CD4-positive, alpha-beta memory T cell (primary cell): ENCODE results near the gene MPHOSPH6. TPM values are rescaled to one million over a fixed set of nuclear protein-coding genes. Genes with fewer than 3 reads are reported as not detected.
A peak's percentile ranks its signal among the peaks of the same experiment; 100 is the strongest.
"Not testable (repeated sequence)": the region's sequence is repeated elsewhere in the genome, so short reads cannot be mapped to it uniquely, and the experiment has no call there.

Experiments used
- CTCF ChIA-PET: fragments of 350-600 bp; sonication (Branson Sonifier 250); formaldehyde crosslinking; loops from one replicate; lab custom pipeline; 2021; ENCODE audit warnings: inconsistent platforms; ENCODE audit not compliant: partially characterized antibody; lab: Charles Lee
- POLR2A ChIA-PET: fragments of 350-600 bp; sonication (Branson Sonifier 250); formaldehyde crosslinking; loops from one replicate; lab custom pipeline; 2021; ENCODE audit not compliant: partially characterized antibody; lab: Charles Lee
- DNase-seq, 5 donors: peaks; one replicate each; pipeline versions ENCODE4 v3.0.0 to v3.0.0-alpha.2; 2020 to 2022; ENCODE audit warnings: mixed read lengths in 1 of 5
- H3K27ac ChIP-seq: one replicate; pipeline ENCODE4 v1.7.0; 2013; ENCODE audit warnings: low read depth, low read length
- H3K27me3 ChIP-seq: 2 replicates; pipeline ENCODE4 v1.7.0; 2013; ENCODE audit warnings: mild to moderate bottlenecking, low read length, moderate library complexity; ENCODE audit not compliant: insufficient read depth
- H3K36me3 ChIP-seq: 2 replicates; pipeline ENCODE4 v1.7.0; 2013; ENCODE audit warnings: mild to moderate bottlenecking, low read length, moderate library complexity; ENCODE audit not compliant: insufficient read depth
- H3K4me1 ChIP-seq: 2 replicates; pipeline ENCODE4 v1.7.0; 2013; ENCODE audit warnings: mild to moderate bottlenecking, low read length, moderate library complexity; ENCODE audit not compliant: insufficient read depth
- H3K4me3 ChIP-seq, 2 donors: one replicate each; pipeline ENCODE4 v1.7.0; 2013; ENCODE audit warnings: low read length in 2 of 2, mild to moderate bottlenecking in 1 of 2
- H3K9me3 ChIP-seq, 2 donors: one replicate each; pipeline ENCODE4 v1.7.0; 2013; ENCODE audit warnings: low read length in 2 of 2, control low read depth in 1 of 2; ENCODE audit not compliant: control insufficient read depth in 1 of 2
- H3K27ac Mint-ChIP-seq, 7 donors: one replicate each; pipeline ENCODE4 v1.8.0; 2020 to 2021; ENCODE audit warnings: mixed read lengths in 7 of 7, mild to moderate bottlenecking in 6 of 7, inconsistent platforms in 3 of 7, moderate library complexity in 3 of 7
- H3K27me3 Mint-ChIP-seq, 2 donors: one replicate each; pipeline ENCODE4 v1.8.0; 2020 to 2021; ENCODE audit warnings: mixed read lengths in 2 of 2
- H3K36me3 Mint-ChIP-seq, 2 donors: one replicate each; pipeline ENCODE4 v1.8.0; 2020 to 2021; ENCODE audit warnings: mixed read lengths in 2 of 2, inconsistent platforms in 1 of 2, mild to moderate bottlenecking in 1 of 2
- H3K4me1 Mint-ChIP-seq, 4 donors: one replicate each; pipeline ENCODE4 v1.8.0; 2020 to 2021; ENCODE audit warnings: mixed read lengths in 4 of 4, mild to moderate bottlenecking in 1 of 4
- H3K4me3 Mint-ChIP-seq, 8 donors: one replicate each; pipeline ENCODE4 v1.8.0; 2020 to 2021; ENCODE audit warnings: mixed read lengths in 8 of 8, mild to moderate bottlenecking in 7 of 8, moderate library complexity in 6 of 8, inconsistent platforms in 3 of 8
- H3K9me3 Mint-ChIP-seq, 8 donors: one replicate each; pipeline ENCODE4 v1.8.0; 2020 to 2021; ENCODE audit warnings: mixed read lengths in 8 of 8, mild to moderate bottlenecking in 5 of 8, inconsistent platforms in 3 of 8, moderate library complexity in 1 of 8
- intact Hi-C: fragments of 100-400 bp; cut with micrococcal nuclease; formaldehyde crosslinking; loops from one replicate; pipeline ENCODE4 v1.15.1; 2023
- polyA plus RNA-seq, 2 donors: library from polyadenylated mRNA; unstranded; fragments of 300-500 nt; fragmentation: Illumina TruSeq; gene quantifications; one replicate each; pipeline ENCODE4 v1.2.3, GENCODE V29; 2021
- total RNA-seq, 2 experiments: library from RNA; stranded (reverse); gene quantifications; one replicate each; pipeline ENCODE4 v1.2.3, GENCODE V29; 2021

The MPHOSPH6 gene, protein sequence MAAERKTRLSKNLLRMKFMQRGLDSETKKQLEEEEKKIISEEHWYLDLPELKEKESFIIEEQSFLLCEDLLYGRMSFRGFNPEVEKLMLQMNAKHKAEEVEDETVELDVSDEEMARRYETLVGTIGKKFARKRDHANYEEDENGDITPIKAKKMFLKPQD
- total RNA-seq: 10 to 100 TPM; 19.6 to 22.8 TPM
- 10 to 100 TPM; 23.0 to 51.6 TPM for polyA plus RNA-seq

DNA sequence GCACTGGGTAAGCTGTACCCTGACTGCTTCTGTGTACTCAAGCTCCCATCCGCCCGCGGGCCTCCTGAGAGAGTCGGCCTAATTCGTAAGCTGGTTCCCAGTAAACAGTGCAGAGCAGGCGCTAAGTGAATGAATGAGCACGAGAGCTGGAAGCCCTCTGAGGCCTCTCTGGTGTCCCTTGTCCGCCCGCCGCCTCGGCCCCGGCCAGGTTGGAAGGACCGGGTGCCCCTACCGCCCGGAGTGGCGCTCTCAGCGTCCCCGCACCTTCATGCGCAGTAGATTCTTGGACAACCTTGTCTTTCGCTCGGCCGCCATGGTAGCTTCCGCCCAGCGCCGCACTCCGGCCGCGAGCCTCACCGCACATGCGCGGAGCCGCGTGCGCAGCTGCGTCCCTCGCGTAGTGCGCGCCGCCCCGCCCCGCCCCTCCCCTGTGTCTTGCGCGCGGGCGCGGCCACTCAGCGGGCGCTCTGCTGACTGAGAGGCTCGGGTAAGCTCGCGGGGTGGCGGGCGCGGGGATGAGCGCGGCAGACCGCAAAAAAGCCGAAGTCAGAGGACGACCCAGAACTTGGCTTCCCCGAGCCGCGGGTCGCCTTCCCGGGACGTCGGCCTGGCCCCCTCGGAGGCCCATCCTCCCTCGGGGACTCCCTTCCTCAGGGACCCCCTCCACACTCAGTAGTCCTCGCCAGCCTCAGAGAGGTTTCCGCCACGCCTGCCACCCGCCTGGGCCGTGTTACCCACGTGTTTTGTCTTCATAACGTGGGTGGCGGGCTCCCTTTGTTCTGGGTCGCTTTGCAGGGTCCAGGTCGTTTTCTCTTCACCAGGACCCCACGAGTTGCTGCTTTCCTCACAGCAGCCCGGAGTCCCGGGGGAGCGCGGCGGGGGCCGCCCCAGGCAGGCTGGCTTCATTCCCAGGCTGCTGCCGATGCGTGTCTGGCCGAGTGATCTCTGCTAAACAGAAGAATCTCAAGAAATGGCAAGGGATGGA, at the start of gene MPHOSPH6:
Gene MPHOSPH6 (minus strand): TSS at position 364 of the 985 bp plus-strand sequence. CDS start 49 bp downstream, at position 315.
- Mint-ChIP-seq H3K27ac (peak within 1 kb of the TSS; percentile 90 to 98 (median 95)), H3K4me3 (peak within 1 kb of the TSS; percentile 91 to 99 (median 96)), H3K4me1 (peaks cover 15 to 35% (median 22%) of the 10 kb centered on the region in 4 donors), H3K9me3 (no peaks in the 10 kb centered on the region), H3K27me3 (peaks cover 14 to 18% of the 10 kb centered on the region in 2 donors), H3K36me3 (peaks cover 11 to 29% of the 10 kb centered on the region in 2 donors)
- Histone ChIP-seq H3K4me1 (peaks cover 24% of the 10 kb centered on the region), H3K27me3 (no peaks in the 10 kb centered on the region), H3K9me3 (no peaks in the 10 kb centered on the region), H3K4me3 (peak within 1 kb of the TSS; percentile 59 to 76), H3K36me3 (peaks cover 9% of the 10 kb centered on the region), H3K27ac (peak within 1 kb of the TSS; percentile 76)
- intact Hi-C loops: loop anchor here (1.0 to 10.0 kb wide), 3 partner anchors 158 to 855 kb away; partner anchors contain the start of genes GAN and SDR42E1
- peak; percentile 87 to 90 (median 88) for DNase-seq
- CTCF ChIA-PET: interaction anchor here (0.6 to 1.4 kb wide), 4 partner anchors 22 to 229 kb away, joined by 3 to 8 read pairs (median 4); no protein-coding TSS in a partner anchor
- POLR2A ChIA-PET: interaction anchor here (0.6 to 1.9 kb wide), 9 partner anchors 10 to 1172 kb away, joined by 3 to 15 read pairs (median 3); partner anchors contain the start of gene GAN

DNA sequence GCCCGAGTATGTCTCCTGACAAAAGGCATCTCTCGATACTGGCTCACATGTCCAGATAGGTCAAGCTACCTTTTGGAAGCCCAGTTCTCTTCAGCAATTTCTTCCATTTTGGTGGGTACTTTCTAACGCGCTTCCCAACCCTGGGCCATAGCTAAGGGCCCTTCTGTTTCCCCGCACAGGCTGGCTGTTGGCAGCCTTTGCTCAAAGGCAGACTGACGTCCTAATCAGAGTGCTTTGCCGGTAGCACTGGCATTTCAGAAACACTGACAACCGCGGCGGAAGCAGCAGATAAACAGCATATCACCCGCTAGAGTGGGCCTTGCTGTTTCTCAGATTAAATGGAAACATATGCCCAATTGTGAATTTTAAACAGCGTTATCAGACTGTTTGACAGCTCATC, 49.3 kb upstream of the MPHOSPH6 start:
- Mint-ChIP-seq H3K9me3 (peaks cover 0 to 6% (median 0%) of the 10 kb centered on the region in 8 donors), H3K4me1 (no peaks in the 10 kb centered on the region), H3K27ac (no peak overlapping the region), H3K36me3 (no peaks in the 10 kb centered on the region), H3K4me3 (no peak overlapping the region), H3K27me3 (peaks cover 2 to 8% of the 10 kb centered on the region in 2 donors)
- ChIA-PET CTCF (interaction anchor here (1.3 kb wide), 1 partner anchor 11 kb away, joined by 3 read pairs; no protein-coding TSS in a partner anchor), POLR2A (no interaction called here)
- no peaks in the 10 kb centered on the region for H3K4me1 ChIP-seq
- no peaks in the 10 kb centered on the region for H3K36me3 ChIP-seq
- intact Hi-C loops: no loop called here
- DNase-seq: no peak
- H3K4me3 ChIP-seq: no peak overlapping the region
- no peaks in the 10 kb centered on the region for H3K9me3 ChIP-seq
- H3K27me3 ChIP-seq: no peaks in the 10 kb centered on the region
- no peak overlapping the region for H3K27ac ChIP-seq

DNA sequence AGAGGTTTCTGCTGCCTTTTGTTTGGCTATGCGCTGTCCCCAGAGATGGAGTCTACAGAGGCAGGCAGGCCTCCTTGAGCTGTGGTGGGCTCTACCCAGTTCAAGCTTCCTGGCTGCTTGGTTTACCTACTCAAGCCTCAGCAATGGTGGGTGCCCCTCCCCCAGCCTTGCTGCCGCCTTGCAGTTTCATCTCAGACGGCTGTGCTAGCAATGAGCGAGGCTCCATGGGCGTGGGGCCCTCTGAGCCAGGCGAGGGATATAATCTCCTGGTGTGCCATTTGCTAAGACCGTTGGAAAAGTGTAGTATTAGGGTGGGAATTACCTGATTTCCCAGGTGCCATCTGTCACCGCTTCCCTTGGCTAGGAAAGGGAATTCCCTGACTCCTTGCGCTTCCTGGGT, 39.3 kb upstream of the MPHOSPH6 start:
- H3K4me1 ChIP-seq, H3K27ac ChIP-seq, H3K4me3 ChIP-seq, DNase-seq, H3K27me3 ChIP-seq, H3K4me3 Mint-ChIP-seq, H3K36me3 Mint-ChIP-seq, H3K27ac Mint-ChIP-seq, H3K9me3 ChIP-seq, POLR2A ChIA-PET, H3K4me1 Mint-ChIP-seq, CTCF ChIA-PET, intact Hi-C loops, H3K36me3 ChIP-seq: not testable (repeated sequence)
- H3K27me3 Mint-ChIP-seq: peaks cover 25% of the 10 kb centered on the region in 2 donors
- peaks cover 0 to 17% (median 3%) of the 10 kb centered on the region in 8 donors for H3K9me3 Mint-ChIP-seq

DNA sequence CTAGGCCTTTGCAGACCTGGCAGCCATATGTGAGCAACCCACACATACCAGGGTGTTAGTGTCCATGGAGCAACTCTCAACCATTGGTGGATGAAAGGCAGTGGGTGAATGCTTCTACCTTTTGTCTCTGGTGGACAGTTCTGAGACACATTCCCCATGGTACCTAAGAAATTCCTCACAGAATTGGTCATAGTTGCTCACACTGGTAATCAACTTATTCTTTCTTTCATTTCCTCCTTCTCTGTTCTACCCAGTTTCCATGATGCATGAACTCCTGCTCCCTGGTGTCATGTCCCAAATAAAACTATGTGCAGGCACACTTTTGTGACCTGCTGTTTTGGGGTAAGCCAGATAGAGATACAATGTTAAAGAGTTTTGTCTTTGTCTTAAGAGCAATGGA, 33.2 kb upstream of the MPHOSPH6 start:
- H3K4me3 Mint-ChIP-seq: no peak overlapping the region
- H3K36me3 Mint-ChIP-seq: no peaks in the 10 kb centered on the region
- CTCF ChIA-PET: interaction anchor here (1.9 kb wide), 1 partner anchor 27 kb away, joined by 8 read pairs; no protein-coding TSS in a partner anchor
- H3K9me3 ChIP-seq: no peaks in the 10 kb centered on the region
- no peaks in the 10 kb centered on the region for H3K27me3 ChIP-seq
- POLR2A ChIA-PET: no interaction called here
- H3K27me3 Mint-ChIP-seq: peaks cover 2 to 4% of the 10 kb centered on the region in 2 donors
- H3K36me3 ChIP-seq: no peaks in the 10 kb centered on the region
- H3K27ac Mint-ChIP-seq: no peak overlapping the region
- no peaks in the 10 kb centered on the region for H3K4me1 ChIP-seq
- H3K4me3 ChIP-seq: no peak overlapping the region
- H3K4me1 Mint-ChIP-seq: no peaks in the 10 kb centered on the region
- DNase-seq: no peak
- peaks cover 0 to 6% (median 0%) of the 10 kb centered on the region in 8 donors for H3K9me3 Mint-ChIP-seq
- no peak overlapping the region for H3K27ac ChIP-seq
- intact Hi-C loops: no loop called here

DNA sequence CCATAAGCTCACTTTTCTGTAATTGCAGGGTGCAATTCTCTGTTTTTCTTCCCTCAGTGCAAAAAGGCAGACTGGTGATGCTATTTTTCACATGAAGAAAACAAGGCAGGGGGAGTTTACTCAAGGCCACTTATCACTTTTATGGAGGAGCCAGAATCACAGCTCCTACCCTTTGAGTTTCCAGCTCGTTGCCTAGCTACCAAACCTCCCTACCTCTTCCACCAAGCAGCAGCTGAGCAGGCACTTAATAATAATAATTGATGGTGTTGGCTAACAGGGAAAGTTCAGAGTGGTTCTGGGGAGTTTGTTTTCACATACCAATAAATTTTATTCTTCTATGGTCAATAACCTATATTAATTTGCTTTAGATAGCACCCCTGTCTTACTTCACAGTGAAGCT, 31.9 kb upstream of the MPHOSPH6 start:
- POLR2A ChIA-PET: interaction anchor here (1.2 kb wide), 1 partner anchor 32 kb away, joined by 3 read pairs; the partner anchor contains the start of gene MPHOSPH6
- intact Hi-C loops: no loop called here
- no peak for DNase-seq

DNA sequence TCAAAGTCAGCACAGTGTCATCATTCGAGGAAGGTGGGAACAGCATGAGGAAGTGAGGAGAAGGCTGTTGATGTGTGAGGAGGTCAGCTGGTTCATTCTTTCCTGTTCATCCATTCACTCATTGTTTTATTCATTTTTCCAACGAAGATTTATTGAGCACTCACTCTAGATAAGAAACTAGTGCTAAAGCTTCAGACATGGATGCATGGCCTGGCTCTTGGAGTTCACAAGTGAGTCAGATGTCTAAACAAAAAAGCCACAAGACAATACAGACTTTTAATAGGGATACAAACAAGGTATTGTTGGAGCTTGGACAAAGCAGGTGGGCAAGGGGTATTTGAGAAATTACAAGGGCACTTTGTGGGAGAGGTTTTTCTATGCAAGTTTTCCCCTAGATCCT, 31.3 kb upstream of the MPHOSPH6 start:
- CTCF ChIA-PET: interaction anchor here (1.9 kb wide), 1 partner anchor 29 kb away, joined by 8 read pairs; no protein-coding TSS in a partner anchor

More for the DNA sequence above, 31.9 kb upstream of the MPHOSPH6 start:
- Mint-ChIP-seq H3K4me1 (no peaks in the 10 kb centered on the region), H3K4me3 (no peak overlapping the region), H3K36me3 (no peaks in the 10 kb centered on the region), H3K27me3 (peaks cover 2% of the 10 kb centered on the region in 2 donors), H3K27ac (no peak overlapping the region), H3K9me3 (peaks cover 0 to 6% (median 0%) of the 10 kb centered on the region in 8 donors)
- Histone ChIP-seq H3K27me3 (no peaks in the 10 kb centered on the region), H3K4me1 (no peaks in the 10 kb centered on the region), H3K9me3 (no peaks in the 10 kb centered on the region), H3K27ac (no peak overlapping the region), H3K4me3 (no peak overlapping the region), H3K36me3 (no peaks in the 10 kb centered on the region)
- CTCF ChIA-PET: interaction anchor here (1.9 kb wide), 1 partner anchor 29 kb away, joined by 8 read pairs; no protein-coding TSS in a partner anchor

More for the DNA sequence above, 31.3 kb upstream of the MPHOSPH6 start:
- no peak for DNase-seq
- no peaks in the 10 kb centered on the region for H3K4me1 Mint-ChIP-seq
- POLR2A ChIA-PET: interaction anchor here (1.2 kb wide), 1 partner anchor 31 kb away, joined by 3 read pairs; the partner anchor contains the start of gene MPHOSPH6
- peaks cover 0 to 3% (median 0%) of the 10 kb centered on the region in 8 donors for H3K9me3 Mint-ChIP-seq
- H3K4me1 ChIP-seq: no peaks in the 10 kb centered on the region
- intact Hi-C loops: no loop called here
- H3K27ac ChIP-seq: no peak overlapping the region
- H3K27me3 Mint-ChIP-seq: peaks cover 0 to 2% of the 10 kb centered on the region in 2 donors
- no peak overlapping the region for H3K4me3 ChIP-seq
- H3K9me3 ChIP-seq: no peaks in the 10 kb centered on the region
- H3K27me3 ChIP-seq: no peaks in the 10 kb centered on the region
- H3K36me3 ChIP-seq: no peaks in the 10 kb centered on the region
- no peak overlapping the region for H3K4me3 Mint-ChIP-seq
- no peak overlapping the region for H3K27ac Mint-ChIP-seq
- H3K36me3 Mint-ChIP-seq: no peaks in the 10 kb centered on the region
